Measurements from ENCODE around the gene C1QTNF1. TPM values are rescaled to one million over a fixed set of nuclear protein-coding genes. Genes with fewer than 3 reads are reported as not detected.

C1QTNF1 gene
- polyA plus RNA-seq, 1 donor (not counting 4 experiments of a cell fraction or from before 2014, with no cell fraction given) = 6.6 TPM

DNA sequence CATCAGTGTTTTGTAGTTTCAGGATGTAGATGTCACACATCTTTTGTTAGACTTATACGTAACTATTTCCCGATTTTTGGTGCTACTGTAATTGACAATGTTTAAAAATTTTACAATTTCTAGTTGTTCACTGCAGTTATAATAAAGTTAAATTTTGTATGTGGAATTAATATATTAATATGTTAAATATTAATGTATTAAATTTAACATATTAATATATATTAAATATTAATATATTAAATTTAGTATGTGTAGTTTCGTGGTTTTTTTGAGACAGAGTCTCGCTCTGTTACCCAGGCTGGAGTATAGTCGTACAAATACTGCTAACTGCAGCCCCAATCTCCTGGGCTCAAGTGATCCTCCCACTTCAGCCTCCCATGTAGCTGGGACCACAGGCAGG is 38.6 kb upstream of the C1QTNF1 start:
- H3K4me2 ChIP-seq (ENCODE audit: control insufficient read depth, extremely low read depth, insufficient read depth, low read depth, low read length) = no peak overlapping the region
- H3K9me3 ChIP-seq (ENCODE audit: control insufficient read depth, low read depth, low read length) = no peaks in the 10 kb centered on the region
- dilution Hi-C loops (cut with MboI; ENCODE audit: extremely low pct_ligation_motif_present, low sequenced_read_pairs) = no loop called here
- no peaks in the 10 kb centered on the region for H4K20me1 ChIP-seq (ENCODE audit: control insufficient read depth, extremely low read depth, insufficient read depth, low read length)
- no peaks in the 10 kb centered on the region for H3K9me1 ChIP-seq (ENCODE audit: control insufficient read depth, extremely low read depth, insufficient read depth, low read length)
- H3K27me3 ChIP-seq (ENCODE audit: control insufficient read depth, extremely low read depth, insufficient read depth, low read length) = no peaks in the 10 kb centered on the region
- peaks cover 29% of the 10 kb centered on the region for H3K4me1 ChIP-seq (ENCODE audit: control insufficient read depth, extremely low read depth, insufficient read depth, low read length)
- no peaks in the 10 kb centered on the region for H3K79me2 ChIP-seq (ENCODE audit: control insufficient read depth, insufficient read depth, low read length)
- H3K9ac ChIP-seq (ENCODE audit: control insufficient read depth, extremely low read depth, insufficient read depth, low read length) = no peak overlapping the region
- no peak for DNase-seq (ENCODE audit: low read depth, low spot score)
- H3K4me3 ChIP-seq (ENCODE audit: control insufficient read depth in 2 of 3, extremely low read depth in 1 of 3, insufficient read depth in 2 of 3, low read depth in 1 of 3, low read length in 3 of 3) = no peak overlapping the region
- TF ChIP-seq EZH2 (IDR thresholded peaks at IDR 0.05; ENCODE audit: low read length) = no peak
- TF ChIP-seq, protein P1, sequence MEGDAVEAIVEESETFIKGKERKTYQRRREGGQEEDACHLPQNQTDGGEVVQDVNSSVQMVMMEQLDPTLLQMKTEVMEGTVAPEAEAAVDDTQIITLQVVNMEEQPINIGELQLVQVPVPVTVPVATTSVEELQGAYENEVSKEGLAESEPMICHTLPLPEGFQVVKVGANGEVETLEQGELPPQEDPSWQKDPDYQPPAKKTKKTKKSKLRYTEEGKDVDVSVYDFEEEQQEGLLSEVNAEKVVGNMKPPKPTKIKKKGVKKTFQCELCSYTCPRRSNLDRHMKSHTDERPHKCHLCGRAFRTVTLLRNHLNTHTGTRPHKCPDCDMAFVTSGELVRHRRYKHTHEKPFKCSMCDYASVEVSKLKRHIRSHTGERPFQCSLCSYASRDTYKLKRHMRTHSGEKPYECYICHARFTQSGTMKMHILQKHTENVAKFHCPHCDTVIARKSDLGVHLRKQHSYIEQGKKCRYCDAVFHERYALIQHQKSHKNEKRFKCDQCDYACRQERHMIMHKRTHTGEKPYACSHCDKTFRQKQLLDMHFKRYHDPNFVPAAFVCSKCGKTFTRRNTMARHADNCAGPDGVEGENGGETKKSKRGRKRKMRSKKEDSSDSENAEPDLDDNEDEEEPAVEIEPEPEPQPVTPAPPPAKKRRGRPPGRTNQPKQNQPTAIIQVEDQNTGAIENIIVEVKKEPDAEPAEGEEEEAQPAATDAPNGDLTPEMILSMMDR (optimal IDR thresholded peaks at IDR 0.05 in 1 of 3, IDR thresholded peaks at IDR 0.05 in 1 of 3, conservative IDR thresholded peaks at IDR 0.05 in 1 of 3; ENCODE audit: extremely low read depth in 1 of 3, insufficient read depth in 2 of 3, low read length in 3 of 3) = no peak
- H3K36me3 ChIP-seq (ENCODE audit: control insufficient read depth in 2 of 2, extremely low read depth in 1 of 2, insufficient read depth in 2 of 2, low read length in 2 of 2) = peaks cover 0 to 1% of the 10 kb centered on the region in 2 experiments
- FAIRE-seq = no peak
- no peak overlapping the region for H2AFZ ChIP-seq (ENCODE audit: control insufficient read depth, low read length)
- no peak overlapping the region for H3K27ac ChIP-seq (ENCODE audit: control insufficient read depth, insufficient read depth, low read length)

DNA sequence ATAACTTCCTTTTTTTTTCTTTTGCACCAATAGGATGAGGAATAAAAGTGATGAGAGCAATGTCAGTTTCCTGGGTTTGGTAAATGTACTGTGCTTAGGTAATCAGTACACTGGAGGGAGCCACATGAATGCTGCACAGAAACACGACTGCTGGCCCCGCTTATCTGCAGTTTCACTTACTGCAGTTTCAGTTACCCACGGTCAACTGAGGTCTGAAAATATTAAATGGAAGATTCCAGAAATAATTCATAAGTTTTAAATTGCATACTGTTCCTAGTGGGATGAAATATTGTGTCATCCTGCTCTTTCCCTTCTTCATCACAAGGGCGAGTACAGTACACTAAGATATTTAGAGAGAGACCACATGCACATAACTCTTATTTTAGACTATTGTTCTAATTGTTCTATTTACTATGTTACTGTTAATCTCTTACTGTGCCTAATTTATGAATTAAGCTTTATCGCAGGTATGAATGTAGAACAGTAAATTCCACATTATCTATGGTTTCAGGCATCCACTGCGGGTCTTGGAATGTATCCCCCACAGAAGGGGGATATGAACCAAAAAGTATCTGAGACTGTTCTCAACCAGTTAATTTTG is 37.8 kb upstream of the C1QTNF1 start:
- Histone ChIP-seq H3K4me3 (ENCODE audit: control insufficient read depth in 2 of 3, extremely low read depth in 1 of 3, insufficient read depth in 2 of 3, low read depth in 1 of 3, low read length in 3 of 3) (no peak overlapping the region), H3K27ac (ENCODE audit: control insufficient read depth, insufficient read depth, low read length) (peak overlapping the region; percentile 54), H3K4me1 (ENCODE audit: control insufficient read depth, extremely low read depth, insufficient read depth, low read length) (peaks cover 29% of the 10 kb centered on the region), H3K9me1 (ENCODE audit: control insufficient read depth, extremely low read depth, insufficient read depth, low read length) (no peaks in the 10 kb centered on the region), H3K4me2 (ENCODE audit: control insufficient read depth, extremely low read depth, insufficient read depth, low read depth, low read length) (peak overlapping the region; percentile 64), H3K36me3 (ENCODE audit: control insufficient read depth in 2 of 2, extremely low read depth in 1 of 2, insufficient read depth in 2 of 2, low read length in 2 of 2) (peaks cover 6 to 9% of the 10 kb centered on the region in 2 experiments), H3K9me3 (ENCODE audit: control insufficient read depth, low read depth, low read length) (no peaks in the 10 kb centered on the region), H3K79me2 (ENCODE audit: control insufficient read depth, insufficient read depth, low read length) (no peaks in the 10 kb centered on the region), H2AFZ (ENCODE audit: control insufficient read depth, low read length) (no peak overlapping the region), H3K9ac (ENCODE audit: control insufficient read depth, extremely low read depth, insufficient read depth, low read length) (peak overlapping the region; percentile 43), H4K20me1 (ENCODE audit: control insufficient read depth, extremely low read depth, insufficient read depth, low read length) (no peaks in the 10 kb centered on the region), H3K27me3 (ENCODE audit: control insufficient read depth, extremely low read depth, insufficient read depth, low read length) (no peaks in the 10 kb centered on the region)
- FAIRE-seq (peak; percentile 44), DNase-seq (ENCODE audit: low read depth, low spot score) (no peak)
- dilution Hi-C loops (cut with MboI; ENCODE audit: extremely low pct_ligation_motif_present, low sequenced_read_pairs) = no loop called here
- TF ChIP-seq, protein P1 (optimal IDR thresholded peaks at IDR 0.05 in 1 of 3, IDR thresholded peaks at IDR 0.05 in 1 of 3, conservative IDR thresholded peaks at IDR 0.05 in 1 of 3; ENCODE audit: extremely low read depth in 1 of 3, insufficient read depth in 2 of 3, low read length in 3 of 3) = peak in 2 of 3 experiments; percentile 42 to 68
- TF ChIP-seq EZH2 (IDR thresholded peaks at IDR 0.05; ENCODE audit: low read length) = no peak
